ENCODE measurements around the gene SUGCT. TPM values are rescaled to one million over a fixed set of nuclear protein-coding genes. Genes with fewer than 3 reads are reported as not detected.

SUGCT gene
- total and polyA plus RNA-seq, 2 of the 8 experiments (the other 6 are each of a cell fraction or from before 2014, with no cell fraction given) = 2.8 to 5.4 TPM

- TF ChIP-seq TCF12 (IDR thresholded peaks at IDR 0.05; ENCODE audit: low read depth, low read length) (no peak), CHD2 (IDR thresholded peaks at IDR 0.05; ENCODE audit: low read length) (no peak), EZH2 (IDR thresholded peaks at IDR 0.05; ENCODE audit: low read depth, low read length, severe bottlenecking) (no peak)
These were observed 30.4 kb downstream of the SUGCT start (continued) for GRCh38 chr7:40165216-40165615.
